Body of pancreas (tissue), 4 donors: ENCODE measurements around the gene UBE3B.

Source experiments
- CTCF ChIP-seq, 7 experiments: fragments of 450-650 bp in 4 of 7; fragments of 200-600 bp in 3 of 7; sonication (generic) in 3 of 7; IDR thresholded peaks; one replicate each; pipeline ENCODE4 v1.5.1; 2016 to 2019; ENCODE audit warnings: antibody characterized with exemption in 7 of 7
- POLR2A ChIP-seq, 3 donors: fragments of 450-650 bp; IDR thresholded peaks; one replicate each; pipeline ENCODE4 v1.6.1; 2016; ENCODE audit warnings: antibody characterized with exemption in 3 of 3, mild to moderate bottlenecking in 2 of 3

- no peak for TF ChIP-seq CTCF (IDR thresholded peaks at IDR 0.05)
- no peak for TF ChIP-seq POLR2A (IDR thresholded peaks at IDR 0.05)
Measured at GRCh38 chr12:109445191-109445609, 32.2 kb upstream of the UBE3B start.
